HG03045 (cell line): ENCODE results near the gene STAG3.
"Not testable (repeated sequence)": the region's sequence is repeated elsewhere in the genome, so short reads cannot be mapped to it uniquely, and the experiment has no call there.

Experiments
- ATAC-seq: cut with Tn5 transposase; IDR thresholded peaks from one replicate; pipeline ENCODE4 v1.9.1; 2021; ENCODE audit warnings: mild to moderate bottlenecking, moderate library complexity; ENCODE audit not compliant: unreplicated experiment

STAG3 gene

GRCh38 chr7:100177045-100178001 lies at the start of gene STAG3, which contains the start of gene GPC2:
Gene STAG3, plus strand, starts transcription at chr7:100177918. Its CDS starts 2,639 bp downstream, at chr7:100180557.
Gene GPC2, minus strand, starts transcription at chr7:100177381. Its CDS starts 182 bp downstream, at chr7:100177199.
- ATAC-seq: peak; percentile 90

GRCh38 chr7:100128637-100128963 lies 49.1 kb upstream of the STAG3 start:
- ATAC-seq: no peak

- not testable (repeated sequence) for ATAC-seq
Observed at GRCh38 chr7:100130220-100130607, 47.5 kb upstream of the STAG3 start.

- ATAC-seq: no peak
Observed at GRCh38 chr7:100130608-100131453, 46.9 kb upstream of the STAG3 start.

GRCh38 chr7:100132126-100132525 lies 45.6 kb upstream of the STAG3 start:
- no peak for ATAC-seq

- no peak for ATAC-seq
Observed at GRCh38 chr7:100132697-100133151, 45.0 kb upstream of the STAG3 start.

- no peak for ATAC-seq
Observed at GRCh38 chr7:100137851-100138760, 39.6 kb upstream of the STAG3 start.

GRCh38 chr7:100141555-100141949 lies 36.2 kb upstream of the STAG3 start:
- ATAC-seq: no peak

- ATAC-seq: no peak
Observed at GRCh38 chr7:100142461-100142860, 35.3 kb upstream of the STAG3 start.

GRCh38 chr7:100146350-100146749 lies 31.4 kb upstream of the STAG3 start:
- ATAC-seq: not testable (repeated sequence)

GRCh38 chr7:100147278-100147677 lies 30.4 kb upstream of the STAG3 start:
- ATAC-seq: no peak

GRCh38 chr7:100148225-100148558 lies 29.5 kb upstream of the STAG3 start:
- ATAC-seq: no peak

GRCh38 chr7:100148559-100149328 lies 29.0 kb upstream of the STAG3 start, which contains the start of gene LAMTOR4:
Gene LAMTOR4, plus strand, starts transcription at chr7:100148918. Its CDS starts 55 bp downstream, at chr7:100148973.
- ATAC-seq: peak; percentile 99

- no peak for ATAC-seq
Observed at GRCh38 chr7:100152404-100152803, 25.3 kb upstream of the STAG3 start.

- ATAC-seq: no peak
Observed at GRCh38 chr7:100152937-100153666, 24.6 kb upstream of the STAG3 start.

GRCh38 chr7:100153708-100154535 lies 23.8 kb upstream of the STAG3 start:
- ATAC-seq: no peak

- no peak for ATAC-seq
Observed at GRCh38 chr7:100154651-100155491, 22.8 kb upstream of the STAG3 start.
